ENCODE measurements around the gene FBF1. TPM values are rescaled to one million over a fixed set of nuclear protein-coding genes. Genes with fewer than 3 reads are reported as not detected.

FBF1 gene
- total RNA-seq, 1 experiment from 2014 or later, result 8.3 TPM

- Histone ChIP-seq H3K9me3 (ENCODE audit: control insufficient read depth, low read depth, low read length) (no peaks in the 10 kb centered on the region), H3T11ph (ENCODE audit: low read length) (no peak overlapping the region), H3K27me3 (ENCODE audit: insufficient read depth, low read length) (peaks cover 3% of the 10 kb centered on the region; the same call in 1 of the 2 replicates), H3K9ac (ENCODE audit: extremely low read depth, insufficient read length, low read length) (no peak overlapping the region), H4K20me1 (ENCODE audit: control insufficient read depth, insufficient read depth, insufficient read length) (no peaks in the 10 kb centered on the region), H4K91ac (ENCODE audit: insufficient read length, low read depth, low read length) (no peak overlapping the region), H3K4me2 (ENCODE audit: insufficient read depth, insufficient read length, low read length) (no peak overlapping the region), H3K27ac (ENCODE audit: insufficient read length, low read depth, low read length) (no peak overlapping the region), H3K79me1 (ENCODE audit: insufficient read depth, low read depth, low read length, poor library complexity, severe bottlenecking) (no peaks in the 10 kb centered on the region), H3K79me2 (ENCODE audit: insufficient read depth, low read length) (no peaks in the 10 kb centered on the region), H2BK5ac (ENCODE audit: insufficient read length, low read length) (no peak overlapping the region), H3K56ac (ENCODE audit: insufficient read length, low read depth, low read length) (no peak overlapping the region), H4K8ac (replicated peaks; ENCODE audit: insufficient read length, low read depth, low read length) (no peak overlapping the region), H3K14ac (ENCODE audit: insufficient read depth, low read length) (no peak overlapping the region), H2BK15ac (ENCODE audit: low read depth, low read length) (no peak overlapping the region), H3K4me1 (ENCODE audit: insufficient read depth, low read length) (peaks cover 3% of the 10 kb centered on the region; the same call in 1 of the 2 replicates), H2BK12ac (ENCODE audit: insufficient read length, low read depth, low read length) (no peak overlapping the region), H2BK120ac (ENCODE audit: low read depth, low read length, poor library complexity, severe bottlenecking) (no peak overlapping the region), H3K18ac (ENCODE audit: insufficient read length, low read depth, low read length) (no peak overlapping the region), H3K23me2 (ENCODE audit: insufficient read length, low read depth, low read length, poor library complexity, severe bottlenecking) (peaks cover 8% of the 10 kb centered on the region), H2BK20ac (ENCODE audit: low read depth, low read length, poor library complexity, severe bottlenecking) (no peak overlapping the region), H2AFZ (ENCODE audit: low read length) (no peak overlapping the region), H3K23ac (ENCODE audit: insufficient read length, low read depth, low read length) (no peak overlapping the region), H3K4ac (ENCODE audit: low read depth, low read length) (no peak overlapping the region), H4K5ac (ENCODE audit: insufficient read length, low read depth, low read length) (no peak overlapping the region), H2AK5ac (ENCODE audit: insufficient read length, low read length) (no peak overlapping the region)
- H3K9me3 Mint-ChIP-seq, result no peaks in the 10 kb centered on the region; a peak in 1 of 5 replicates
- no peak for TF ChIP-seq CTCF (conservative IDR thresholded peaks at IDR 0.05)
- DNase-seq, result no peak
- no peaks in the 10 kb centered on the region; a peak in 2 of 7 replicates for H3K36me3 Mint-ChIP-seq (ENCODE audit: insufficient read depth in 1 of 3, low read depth in 3 of 3)
- H3K27me3 Mint-ChIP-seq (ENCODE audit: low read depth), result peaks cover 49% of the 10 kb centered on the region
- H3K27ac Mint-ChIP-seq, result no peak overlapping the region
- WGBS (ENCODE audit: extremely low coverage, insufficient read length, low lambda C conversion rate), result no CpG with 5 or more reads among the region's 7 CpGs
- H3K4me3 Mint-ChIP-seq, result 0 out of 5 replicates have a peak overlapping the region, but pooled peaks of 1 of the 2 experiments have one; percentile 22
- peaks cover 17 to 18% of the 10 kb centered on the region in 2 experiments for H3K4me1 Mint-ChIP-seq
Observed at GRCh38 chr17:75880266-75880665, 60.6 kb downstream of the FBF1 start.

All from H9 (cell line).